ENCODE results near the gene PDZD8. TPM values are rescaled to one million over a fixed set of nuclear protein-coding genes. Genes with fewer than 3 reads are reported as not detected.
"Not testable (repeated sequence)": the region's sequence is repeated elsewhere in the genome, so short reads cannot be mapped to it uniquely, and the experiment has no call there.

Gene PDZD8
- total RNA-seq, 1 donor from 2014 or later: 31.3 TPM

- H3K36me3 ChIP-seq (ENCODE audit: insufficient read depth, low read length): no peaks in the 10 kb centered on the region
- no peaks in the 10 kb centered on the region for H3K4me1 ChIP-seq (ENCODE audit: insufficient read depth, low read length)
- H3K4me3 ChIP-seq (ENCODE audit: insufficient read depth, low read depth, low read length): no peak overlapping the region
- DNase-seq (ENCODE audit: low read depth) (no peak), FAIRE-seq (no peak)
- H3K9me3 ChIP-seq (ENCODE audit: insufficient read depth, low read depth, low read length): no peaks in the 10 kb centered on the region
- peaks cover 16% of the 10 kb centered on the region for H4K20me1 ChIP-seq (ENCODE audit: insufficient read depth, low read length)
- no peak overlapping the region for H3K9ac ChIP-seq (ENCODE audit: low read length)
- Mint-ChIP-seq H3K27ac (ENCODE audit: unreplicated experiment) (no peak overlapping the region), H3K36me3 (ENCODE audit: low read depth, unreplicated experiment) (no peaks in the 10 kb centered on the region), H3K4me3 (ENCODE audit: unreplicated experiment) (no peak overlapping the region), H3K4me1 (ENCODE audit: low read depth, unreplicated experiment) (no peaks in the 10 kb centered on the region), H3K27me3 (ENCODE audit: low read depth, unreplicated experiment) (no peaks in the 10 kb centered on the region), H3K9me3 (ENCODE audit: unreplicated experiment) (no peaks in the 10 kb centered on the region)
- TF ChIP-seq EZH2 (IDR thresholded peaks at IDR 0.05; ENCODE audit: insufficient read depth, low read length): no peak
- TF ChIP-seq CTCF (IDR thresholded peaks at IDR 0.05; ENCODE audit: insufficient read depth, low read depth, low read length): no peak
- H3K4me2 ChIP-seq (ENCODE audit: low read length): no peak overlapping the region
- peaks cover 34% of the 10 kb centered on the region for H3K79me2 ChIP-seq (ENCODE audit: insufficient read depth, low read length)
- no peak overlapping the region for H2AFZ ChIP-seq (ENCODE audit: low read depth, low read length)
- H3K27me3 ChIP-seq (ENCODE audit: insufficient read depth, low read length): no peaks in the 10 kb centered on the region
- no peak overlapping the region for H3K27ac ChIP-seq (ENCODE audit: low read depth, low read length)
These were observed 80.5 kb downstream of the PDZD8 start for GRCh38 chr10:117294735-117295134.

- Mint-ChIP-seq H3K4me3 (ENCODE audit: unreplicated experiment) (no peak overlapping the region), H3K27ac (ENCODE audit: unreplicated experiment) (no peak overlapping the region), H3K36me3 (ENCODE audit: low read depth, unreplicated experiment) (no peaks in the 10 kb centered on the region), H3K27me3 (ENCODE audit: low read depth, unreplicated experiment) (no peaks in the 10 kb centered on the region), H3K9me3 (ENCODE audit: unreplicated experiment) (no peaks in the 10 kb centered on the region), H3K4me1 (ENCODE audit: low read depth, unreplicated experiment) (no peaks in the 10 kb centered on the region)
- no peak for FAIRE-seq
- no peak overlapping the region for H3K27ac ChIP-seq (ENCODE audit: low read depth, low read length)
- H3K4me2 ChIP-seq (ENCODE audit: low read length): no peak overlapping the region
- no peaks in the 10 kb centered on the region for H3K9me3 ChIP-seq (ENCODE audit: insufficient read depth, low read depth, low read length)
- H4K20me1 ChIP-seq (ENCODE audit: insufficient read depth, low read length): peaks cover 16% of the 10 kb centered on the region
- no peak overlapping the region for H3K4me3 ChIP-seq (ENCODE audit: insufficient read depth, low read depth, low read length)
- no peak overlapping the region for H3K9ac ChIP-seq (ENCODE audit: low read length)
- no peak overlapping the region for H2AFZ ChIP-seq (ENCODE audit: low read depth, low read length)
- H3K36me3 ChIP-seq (ENCODE audit: insufficient read depth, low read length): peaks cover 5% of the 10 kb centered on the region
- peaks cover 30% of the 10 kb centered on the region for H3K79me2 ChIP-seq (ENCODE audit: insufficient read depth, low read length)
- no peaks in the 10 kb centered on the region for H3K4me1 ChIP-seq (ENCODE audit: insufficient read depth, low read length)
- TF ChIP-seq CTCF (IDR thresholded peaks at IDR 0.05; ENCODE audit: insufficient read depth, low read depth, low read length) (no peak), EZH2 (IDR thresholded peaks at IDR 0.05; ENCODE audit: insufficient read depth, low read length) (no peak)
- DNase-seq (ENCODE audit: low read depth): no peak
- no peaks in the 10 kb centered on the region for H3K27me3 ChIP-seq (ENCODE audit: insufficient read depth, low read length)
These were observed 81.1 kb downstream of the PDZD8 start for GRCh38 chr10:117294039-117294645.

GRCh38 chr10:117290872-117291271 lies 84.4 kb downstream of the PDZD8 start:
- H3K36me3 Mint-ChIP-seq (ENCODE audit: low read depth, unreplicated experiment); H4K20me1 ChIP-seq (ENCODE audit: insufficient read depth, low read length); H3K9me3 Mint-ChIP-seq (ENCODE audit: unreplicated experiment); H3K9ac ChIP-seq (ENCODE audit: low read length); H3K4me1 Mint-ChIP-seq (ENCODE audit: low read depth, unreplicated experiment); H3K4me2 ChIP-seq (ENCODE audit: low read length); H3K27me3 ChIP-seq (ENCODE audit: insufficient read depth, low read length); H3K4me1 ChIP-seq (ENCODE audit: insufficient read depth, low read length); H3K27ac Mint-ChIP-seq (ENCODE audit: unreplicated experiment); FAIRE-seq; H3K27ac ChIP-seq (ENCODE audit: low read depth, low read length); H3K36me3 ChIP-seq (ENCODE audit: insufficient read depth, low read length); DNase-seq (ENCODE audit: low read depth); H3K27me3 Mint-ChIP-seq (ENCODE audit: low read depth, unreplicated experiment); H3K4me3 Mint-ChIP-seq (ENCODE audit: unreplicated experiment); H3K4me3 ChIP-seq (ENCODE audit: insufficient read depth, low read depth, low read length); H2AFZ ChIP-seq (ENCODE audit: low read depth, low read length); H3K9me3 ChIP-seq (ENCODE audit: insufficient read depth, low read depth, low read length): not testable (repeated sequence)
- peaks cover 18% of the 10 kb centered on the region for H3K79me2 ChIP-seq (ENCODE audit: insufficient read depth, low read length)
